Measurements from ENCODE around the gene DYSF.

Gene DYSF

DNA sequence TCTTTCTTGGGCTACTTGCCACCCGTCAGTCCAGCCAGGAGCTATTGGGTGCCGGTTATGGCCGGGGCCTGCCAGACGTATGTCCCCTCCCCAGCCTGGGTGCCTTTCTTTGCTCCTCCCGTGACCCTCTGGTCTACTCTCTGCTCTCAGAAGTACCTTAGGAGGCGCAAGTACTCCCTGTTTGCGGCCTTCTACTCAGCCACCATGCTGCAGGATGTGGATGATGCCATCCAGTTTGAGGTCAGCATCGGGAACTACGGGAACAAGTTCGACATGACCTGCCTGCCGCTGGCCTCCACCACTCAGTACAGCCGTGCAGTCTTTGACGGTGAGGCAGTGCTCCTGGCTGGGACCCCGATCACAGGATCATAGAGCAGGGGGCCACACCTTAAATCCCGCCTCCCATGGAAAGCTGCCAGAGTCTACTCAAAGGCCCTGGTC is 99.5 kb downstream of the DYSF start:
- DNase-seq (ENCODE audit: low read depth), result no peak

DNA sequence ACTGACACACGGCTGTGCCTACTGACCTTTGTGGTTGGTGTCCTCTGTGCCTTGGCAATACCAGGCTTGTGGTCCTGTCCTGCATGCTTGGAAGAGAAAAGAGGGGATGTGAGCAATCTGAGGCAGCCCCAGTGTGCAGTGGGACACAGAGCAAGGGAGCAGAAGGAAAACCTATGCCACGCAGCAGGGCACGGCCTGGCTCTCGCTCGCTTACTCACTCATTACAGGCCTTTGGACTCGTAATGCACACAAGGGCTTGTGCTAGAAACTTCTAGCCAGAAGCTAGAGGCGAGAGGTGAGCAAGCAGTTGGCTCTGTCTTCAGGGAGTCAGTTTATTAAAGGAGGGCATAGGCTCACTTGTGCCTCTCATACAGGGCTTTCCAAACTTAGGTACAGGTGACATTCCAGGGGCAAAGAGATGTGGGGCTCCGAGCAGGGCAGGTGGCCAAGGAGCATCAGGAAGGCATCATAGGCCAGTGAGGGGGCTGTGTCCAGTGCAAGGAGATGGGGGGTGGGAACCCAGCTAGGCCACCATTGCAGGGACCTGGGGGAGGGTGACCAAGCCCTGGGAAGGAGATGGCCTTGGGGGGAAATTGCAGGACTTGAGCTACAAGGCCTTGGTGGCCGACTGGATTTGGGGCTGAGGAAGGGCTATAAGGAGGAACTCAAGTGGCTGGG is 100.8 kb downstream of the DYSF start:
- DNase-seq (ENCODE audit: low read depth), result no peak

DNA sequence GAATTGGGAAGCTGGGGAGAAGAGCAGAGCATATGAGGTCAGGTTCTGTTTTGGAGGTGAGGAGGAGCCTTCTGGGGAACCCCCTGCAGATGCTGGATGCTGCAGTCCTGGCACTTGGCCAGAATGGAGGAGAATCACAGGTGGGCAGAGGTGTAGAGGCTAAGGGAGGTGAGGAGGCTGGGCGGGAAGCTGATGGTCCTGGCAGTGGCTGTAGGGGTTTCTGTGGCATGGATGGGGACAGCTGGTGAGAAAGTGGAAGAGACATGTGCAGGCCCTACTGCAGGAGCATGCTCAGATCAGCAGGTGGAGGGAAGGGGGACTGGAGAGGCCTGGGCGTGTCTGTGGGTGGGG is 101.3 kb downstream of the DYSF start:
- no peak for DNase-seq (ENCODE audit: low read depth)

DNA sequence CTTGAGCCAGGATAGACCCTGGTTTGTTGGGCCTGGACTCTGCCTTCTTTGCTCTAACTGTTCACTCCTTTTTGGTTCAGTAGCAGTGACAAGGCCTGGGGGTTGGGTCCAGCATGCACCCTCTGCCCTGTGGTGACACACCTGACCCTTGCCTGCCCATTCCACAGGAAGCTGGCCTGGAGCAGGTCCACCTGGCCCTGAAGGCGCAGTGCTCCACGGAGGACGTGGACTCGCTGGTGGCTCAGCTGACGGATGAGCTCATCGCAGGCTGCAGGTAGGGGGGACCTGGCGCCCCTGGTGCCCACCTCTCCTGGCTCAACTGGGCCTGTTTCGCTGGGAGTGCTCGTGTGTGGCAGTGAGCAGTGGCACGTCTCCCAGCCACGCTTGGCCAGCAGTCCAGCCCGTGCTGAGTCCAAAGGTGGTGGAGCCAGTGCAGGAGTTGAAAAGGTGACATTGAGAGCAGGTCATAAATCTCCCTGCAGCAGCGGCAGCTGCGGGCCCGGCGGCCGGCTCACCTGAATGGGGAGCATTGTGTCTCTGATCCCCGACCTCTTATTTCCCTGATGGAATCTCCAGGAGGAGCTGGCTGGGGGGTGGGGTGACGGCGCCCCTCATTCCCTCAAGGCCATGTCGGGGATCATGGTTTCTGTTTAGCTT is 102.6 kb downstream of the DYSF start:
- DNase-seq (ENCODE audit: low read depth), result no peak

DNA sequence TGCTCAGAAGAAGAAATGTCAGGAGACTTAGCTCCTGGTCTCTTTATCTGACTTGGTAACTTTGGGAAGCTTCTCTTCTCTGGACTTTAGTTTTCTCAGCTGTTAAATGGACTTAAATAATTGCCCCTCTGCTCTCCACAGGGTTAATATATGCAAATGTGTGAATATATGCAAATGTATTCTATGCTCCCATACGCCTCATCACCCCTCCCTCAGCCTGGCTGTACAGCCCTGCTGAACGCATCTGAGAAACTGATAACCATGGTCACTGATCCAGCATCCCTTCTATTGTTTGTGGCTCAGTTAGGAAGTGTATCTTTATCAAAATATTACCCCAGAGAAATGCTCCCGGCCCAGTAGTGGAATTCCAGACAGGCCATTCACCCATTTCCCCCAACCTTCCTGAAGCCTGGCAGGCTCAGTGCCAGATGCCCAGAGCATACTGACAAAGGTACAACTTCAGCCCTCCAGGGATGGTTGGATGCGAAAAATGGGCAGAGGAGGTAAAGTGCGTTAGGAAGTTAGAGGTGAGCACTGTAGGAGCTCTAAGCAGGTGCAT is 103.4 kb downstream of the DYSF start:
- DNase-seq (ENCODE audit: low read depth), result no peak

DNA sequence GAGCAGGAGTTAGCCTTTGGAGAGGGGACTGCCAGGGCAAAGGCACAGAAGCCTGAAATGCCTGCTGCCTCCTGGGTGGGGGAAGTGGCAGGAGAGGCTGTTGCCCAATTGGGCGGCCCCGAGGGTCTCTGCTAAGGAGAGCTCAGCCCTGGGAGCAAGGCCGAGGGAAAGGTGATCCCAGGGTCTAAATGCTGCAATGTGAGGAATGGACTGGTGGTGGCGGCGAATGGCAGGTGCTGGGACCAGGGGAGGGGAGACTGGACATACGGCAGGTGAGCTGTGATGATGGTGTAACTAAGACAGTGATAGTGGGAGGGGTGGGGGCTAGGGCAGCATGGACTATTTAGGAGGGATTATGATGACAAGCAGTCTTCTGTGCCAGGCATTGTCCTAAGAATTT is 104.0 kb downstream of the DYSF start:
- no peak for DNase-seq (ENCODE audit: low read depth)

DNA sequence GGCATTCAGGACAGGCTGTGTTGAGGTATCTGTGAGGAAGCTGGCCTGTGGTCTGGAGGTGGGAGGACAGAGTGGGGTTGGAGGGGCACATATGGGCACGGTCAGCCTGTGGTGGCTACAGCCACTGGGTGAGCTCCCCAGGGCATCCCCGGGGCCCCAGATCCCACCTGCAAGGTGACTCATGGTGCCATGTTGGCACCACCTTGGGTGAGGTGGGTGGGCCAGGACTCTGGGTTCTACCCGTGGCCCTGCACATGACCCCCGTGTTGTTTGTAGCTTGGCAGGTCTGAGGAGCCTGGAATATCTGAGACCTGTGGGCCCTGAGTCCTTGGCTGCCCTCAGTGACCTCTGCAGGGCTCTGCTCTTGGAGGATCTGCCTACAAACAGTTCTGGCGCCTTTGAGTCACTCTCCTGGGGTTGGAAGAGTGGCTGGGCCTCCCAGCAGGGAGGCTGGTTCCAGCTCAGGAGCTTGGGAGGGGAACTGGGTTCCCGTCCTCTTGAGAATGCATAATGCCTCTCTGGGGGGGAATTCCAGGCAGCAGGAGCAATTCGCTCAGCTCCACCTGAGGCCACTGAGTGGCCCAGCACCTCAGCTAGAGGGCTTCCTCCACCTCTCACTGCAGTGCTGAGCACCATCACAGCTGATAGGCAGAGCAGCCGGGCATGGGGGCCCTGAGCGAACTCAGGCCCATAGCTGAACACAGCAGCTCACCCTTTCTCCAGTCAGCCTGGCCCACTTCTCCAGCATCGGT is 105.1 kb downstream of the DYSF start:
- no peak for DNase-seq (ENCODE audit: low read depth)

DNA sequence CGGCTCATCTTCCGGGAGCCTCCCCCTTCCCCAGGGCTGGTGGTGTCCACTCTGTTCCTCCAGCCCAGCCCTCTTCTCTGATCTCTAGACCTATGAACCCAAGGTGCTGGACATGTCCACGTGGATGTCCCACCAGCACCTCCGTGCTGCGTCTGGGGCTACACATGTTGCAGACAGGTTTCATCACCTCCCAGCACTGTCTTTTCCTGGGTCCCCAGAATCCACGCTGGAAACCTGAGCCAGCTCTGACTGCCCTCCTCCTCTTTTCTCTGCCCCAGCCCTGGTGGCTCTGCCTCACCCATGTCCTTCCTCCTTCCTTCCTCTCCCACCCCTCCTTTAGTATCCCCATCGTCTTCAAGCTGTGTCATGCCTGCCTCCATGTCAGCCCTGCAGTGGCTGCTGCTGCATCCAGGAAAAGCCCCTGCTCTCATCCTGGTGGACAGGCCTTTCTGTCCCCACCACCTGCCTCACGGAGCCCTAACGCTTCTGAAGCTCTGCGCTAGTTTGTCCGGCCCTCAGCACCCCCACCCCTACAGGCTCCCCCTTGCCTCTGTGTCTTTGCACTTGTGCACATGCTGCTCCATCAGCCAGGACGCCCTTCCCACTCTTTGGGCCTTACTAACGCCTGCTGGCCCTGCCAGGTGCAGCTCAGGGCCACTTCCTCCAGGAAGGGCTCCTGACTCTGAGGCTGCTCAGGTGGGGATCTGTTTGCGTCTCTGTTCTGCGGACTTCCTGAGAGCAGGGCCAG is 105.9 kb downstream of the DYSF start:
- DNase-seq (ENCODE audit: low read depth), result no peak

DNA sequence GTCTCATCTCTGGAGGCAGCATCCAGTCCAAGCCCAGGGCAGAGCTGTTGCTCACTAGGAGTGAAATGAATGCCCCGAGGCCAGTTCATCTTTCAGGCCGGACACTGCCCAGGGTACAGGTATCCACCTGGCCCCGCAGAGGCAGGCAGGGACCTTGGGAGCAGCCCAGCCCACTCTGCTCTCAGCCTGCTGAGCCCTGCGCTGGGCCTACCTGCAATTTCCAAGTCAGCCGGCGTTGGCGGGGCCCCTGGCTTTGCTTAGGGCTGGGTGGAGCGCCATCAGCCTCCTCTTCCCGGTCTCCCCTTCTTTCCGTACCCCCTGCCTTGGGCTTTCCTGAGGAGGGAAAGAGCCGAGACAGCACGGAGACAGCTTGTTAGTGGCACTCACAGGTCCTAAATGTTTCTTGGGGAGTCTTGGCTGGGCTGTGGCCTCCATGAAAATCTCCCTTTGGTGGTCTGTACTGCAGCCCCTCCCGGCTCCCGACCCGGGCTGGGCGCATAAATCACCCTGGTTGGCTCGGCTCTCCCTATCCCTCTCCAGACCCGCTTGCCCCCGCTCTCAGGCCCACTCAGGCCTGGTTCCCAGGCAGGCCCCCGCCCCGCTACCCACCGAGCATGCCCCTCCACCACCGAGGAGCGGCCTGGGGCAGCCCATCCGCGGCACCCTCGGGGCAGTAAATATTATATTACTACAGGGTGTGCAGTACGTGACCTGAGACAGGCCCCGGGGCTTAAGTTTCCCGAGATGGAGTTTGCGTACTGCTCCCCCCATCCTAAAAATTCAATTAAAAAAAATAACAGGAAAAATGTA is 106.7 kb downstream of the DYSF start:
- DNase-seq (ENCODE audit: low read depth), result no peak

DNA sequence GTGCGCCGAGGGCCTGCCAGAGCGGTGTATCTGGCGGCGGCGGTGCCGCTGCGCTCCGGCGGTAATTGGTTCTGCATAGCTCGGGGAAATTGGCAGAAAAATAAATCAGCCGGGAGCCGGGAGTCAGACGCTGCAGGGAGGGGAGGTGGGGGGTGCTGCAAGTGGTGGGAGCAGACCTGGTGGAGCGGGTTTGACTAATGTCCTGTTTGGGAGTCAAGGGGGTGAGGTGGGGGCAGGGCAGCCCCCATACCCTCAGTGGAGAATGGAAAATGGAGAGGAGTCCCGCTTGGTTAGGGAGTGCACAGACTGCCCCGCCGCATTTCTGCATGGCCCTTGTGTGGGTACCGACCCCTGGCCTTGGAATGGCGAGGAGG is 107.3 kb downstream of the DYSF start:
- DNase-seq (ENCODE audit: low read depth), result no peak

DNA sequence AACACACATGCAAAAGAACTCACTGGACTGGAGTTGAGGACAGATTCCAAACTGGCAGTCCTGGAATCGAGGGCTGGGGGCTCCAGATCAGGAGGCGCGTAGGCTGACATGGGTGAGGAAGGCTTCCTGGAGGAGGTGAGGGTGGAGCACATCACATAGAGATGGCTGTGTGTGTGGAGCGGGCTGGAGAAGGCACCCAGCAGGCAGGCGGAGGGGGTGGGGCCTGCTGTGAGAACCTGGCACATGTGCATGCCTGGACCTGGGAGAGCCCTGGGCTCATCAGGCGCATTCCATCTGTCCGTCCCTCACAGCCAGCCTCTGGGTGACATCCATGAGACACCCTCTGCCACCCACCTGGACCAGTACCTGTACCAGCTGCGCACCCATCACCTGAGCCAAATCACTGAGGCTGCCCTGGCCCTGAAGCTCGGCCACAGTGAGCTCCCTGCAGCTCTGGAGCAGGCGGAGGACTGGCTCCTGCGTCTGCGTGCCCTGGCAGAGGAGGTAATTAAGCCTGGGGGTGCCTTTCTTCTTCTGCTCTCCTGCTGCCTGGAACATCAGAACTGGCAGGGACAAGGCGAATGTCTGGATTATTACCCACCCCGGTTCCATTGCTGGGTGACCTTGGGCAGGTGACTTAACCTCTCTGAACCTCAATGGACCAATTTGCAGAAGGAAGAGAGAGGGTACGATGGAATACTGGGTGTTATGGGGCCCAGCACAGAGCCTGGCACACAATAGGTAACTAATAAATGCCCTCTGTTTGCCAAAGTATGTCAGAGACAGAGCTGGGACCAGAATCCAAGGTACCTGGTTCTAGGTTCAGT is 108.3 kb downstream of the DYSF start:
- DNase-seq (ENCODE audit: low read depth), result no peak

DNA sequence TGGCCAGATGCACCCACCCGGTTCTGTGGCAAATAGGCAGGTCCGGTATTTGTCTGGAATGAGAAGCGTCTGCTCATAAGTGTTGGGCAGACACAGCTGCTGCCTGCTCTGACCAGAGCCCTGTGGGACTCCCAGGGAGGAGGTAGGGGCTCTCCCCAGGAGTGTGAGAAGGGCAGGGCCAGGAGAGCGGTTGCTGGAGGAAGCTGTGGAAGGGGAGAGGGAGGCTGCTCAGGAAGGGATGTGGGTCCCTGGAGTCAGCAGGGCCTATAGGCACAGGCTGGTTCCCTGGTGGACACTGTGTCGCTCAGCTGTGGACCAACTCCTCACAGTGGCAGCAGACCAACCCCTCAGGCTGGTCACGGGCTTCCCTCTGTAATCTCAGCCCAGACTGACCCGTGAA is 109.2 kb downstream of the DYSF start:
- DNase-seq (ENCODE audit: low read depth), result no peak

DNA sequence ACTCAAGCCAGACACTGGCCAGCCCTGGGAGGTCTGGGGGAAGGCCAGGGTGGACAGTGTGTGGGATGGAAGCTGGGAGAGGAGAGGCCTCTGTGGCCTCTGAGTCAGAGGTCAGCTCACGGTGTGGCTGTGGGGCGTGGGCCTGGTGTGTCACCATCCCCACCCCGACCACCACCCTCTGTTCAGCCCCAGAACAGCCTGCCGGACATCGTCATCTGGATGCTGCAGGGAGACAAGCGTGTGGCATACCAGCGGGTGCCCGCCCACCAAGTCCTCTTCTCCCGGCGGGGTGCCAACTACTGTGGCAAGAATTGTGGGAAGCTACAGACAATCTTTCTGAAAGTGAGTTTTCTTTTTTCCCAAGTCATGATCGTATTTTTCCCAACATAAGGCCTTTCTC is 110.5 kb downstream of the DYSF start:
- DNase-seq (ENCODE audit: low read depth), result no peak

DNA sequence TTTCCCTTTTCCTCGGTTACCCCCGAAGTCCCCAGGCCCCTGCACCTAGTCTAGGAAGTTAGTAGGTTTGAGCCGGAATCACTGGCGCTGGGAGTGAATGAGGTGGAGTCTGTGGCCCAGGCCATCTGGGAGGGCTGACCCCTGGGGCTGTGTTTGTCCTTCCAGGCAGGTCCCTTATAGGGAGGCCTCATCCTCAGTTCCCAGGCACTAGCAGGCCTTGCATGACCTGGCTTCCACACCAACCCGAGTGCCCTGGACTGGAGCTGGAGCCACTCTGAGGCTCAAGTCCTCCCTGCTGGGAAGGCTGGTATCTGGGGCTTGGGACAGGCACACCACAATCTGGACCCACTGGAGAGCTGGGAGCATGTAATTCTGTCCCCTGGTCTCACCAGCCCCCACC is 111.0 kb downstream of the DYSF start:
- DNase-seq (ENCODE audit: low read depth), result no peak

DNA sequence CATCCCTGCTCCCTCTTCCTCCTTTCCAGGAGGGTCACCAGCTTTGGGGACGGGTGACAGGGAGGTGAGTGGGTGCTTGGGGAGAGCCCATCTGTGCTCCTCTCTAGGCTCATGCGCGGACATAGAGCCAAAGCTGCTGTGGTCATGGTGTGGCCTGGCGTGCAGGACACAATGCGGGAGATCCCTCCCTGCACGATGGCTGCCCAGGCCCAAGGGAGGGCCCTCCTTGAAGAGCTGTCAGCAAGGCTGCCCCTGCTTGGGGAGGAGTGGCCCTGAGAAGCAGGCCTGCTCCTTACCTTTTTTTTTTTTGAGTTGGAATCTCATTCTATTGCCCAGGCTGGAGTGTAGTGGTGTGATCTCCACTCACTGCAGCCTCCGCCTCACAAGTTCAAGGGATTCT is 111.4 kb downstream of the DYSF start:
- DNase-seq (ENCODE audit: low read depth), result no peak

DNA sequence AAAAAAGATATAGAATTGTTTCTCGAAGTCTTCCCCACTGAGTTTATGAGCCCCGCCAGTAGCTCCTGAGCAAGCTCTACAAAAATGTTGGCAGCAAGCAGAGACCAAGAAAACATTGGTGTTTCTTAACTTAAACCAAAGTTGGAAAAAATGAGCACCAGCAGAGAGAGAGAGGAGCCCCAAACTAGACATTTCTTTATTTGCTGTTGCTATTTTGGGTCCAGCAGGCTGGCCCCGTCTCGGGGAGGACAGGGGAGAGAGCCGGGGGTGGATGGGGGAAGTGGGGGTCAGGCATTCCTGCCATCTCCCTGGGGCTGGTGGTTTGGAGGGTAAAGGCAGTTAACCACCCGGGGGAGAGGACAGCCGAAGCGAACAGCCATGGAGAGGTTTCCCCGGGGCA is 113.0 kb downstream of the DYSF start:
- no peak for DNase-seq (ENCODE audit: low read depth)

DNA sequence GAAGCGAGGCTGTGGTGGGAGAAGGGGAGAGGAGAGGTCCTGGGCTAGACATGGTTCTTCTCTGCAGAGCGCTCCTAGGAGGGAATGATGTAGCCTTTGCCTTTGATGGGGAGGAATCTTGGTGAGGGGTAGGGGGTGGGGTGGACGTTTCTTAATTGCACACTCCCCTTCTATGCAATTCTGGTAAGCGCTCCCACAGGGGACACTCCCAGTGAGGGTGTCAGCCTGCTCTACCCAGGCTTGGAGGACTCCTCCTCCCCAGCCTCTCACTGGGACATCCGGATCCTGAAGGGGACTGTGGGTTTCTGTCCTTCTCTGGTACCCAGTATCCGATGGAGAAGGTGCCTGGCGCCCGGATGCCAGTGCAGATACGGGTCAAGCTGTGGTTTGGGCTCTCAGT is 114.3 kb downstream of the DYSF start:
- no peak for DNase-seq (ENCODE audit: low read depth)

DNA sequence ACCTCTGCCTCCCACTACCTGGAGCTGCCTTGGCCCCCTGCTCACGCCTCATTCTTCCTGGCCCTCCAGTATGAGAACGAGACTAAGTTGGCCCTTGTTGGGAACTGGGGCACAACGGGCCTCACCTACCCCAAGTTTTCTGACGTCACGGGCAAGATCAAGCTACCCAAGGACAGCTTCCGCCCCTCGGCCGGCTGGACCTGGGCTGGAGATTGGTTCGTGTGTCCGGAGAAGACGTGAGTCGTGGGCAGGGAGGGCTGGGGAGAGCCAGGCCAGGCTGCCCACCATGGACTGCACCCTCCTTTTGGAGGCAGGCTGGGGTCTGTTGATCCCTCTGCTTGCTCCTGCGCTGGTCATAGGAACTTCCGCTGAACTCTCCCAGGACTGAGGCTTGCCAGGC is 114.7 kb downstream of the DYSF start:
- no peak for DNase-seq (ENCODE audit: low read depth)

DNA sequence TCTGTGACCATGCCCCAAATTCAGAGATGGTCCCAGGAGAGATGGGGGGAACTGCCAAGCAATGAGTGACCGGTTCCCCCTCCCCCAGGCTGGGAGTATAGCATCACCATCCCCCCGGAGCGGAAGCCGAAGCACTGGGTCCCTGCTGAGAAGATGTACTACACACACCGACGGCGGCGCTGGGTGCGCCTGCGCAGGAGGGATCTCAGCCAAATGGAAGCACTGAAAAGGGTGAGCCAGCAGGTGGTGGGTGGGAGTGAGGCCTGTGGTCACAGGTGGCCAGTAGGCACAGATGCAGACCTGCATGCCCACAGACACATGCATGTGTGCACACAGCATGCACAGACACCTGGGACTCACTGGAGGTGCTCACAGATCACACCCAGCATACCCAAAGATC is 117.2 kb downstream of the DYSF start:
- no peak for DNase-seq (ENCODE audit: low read depth)

DNA sequence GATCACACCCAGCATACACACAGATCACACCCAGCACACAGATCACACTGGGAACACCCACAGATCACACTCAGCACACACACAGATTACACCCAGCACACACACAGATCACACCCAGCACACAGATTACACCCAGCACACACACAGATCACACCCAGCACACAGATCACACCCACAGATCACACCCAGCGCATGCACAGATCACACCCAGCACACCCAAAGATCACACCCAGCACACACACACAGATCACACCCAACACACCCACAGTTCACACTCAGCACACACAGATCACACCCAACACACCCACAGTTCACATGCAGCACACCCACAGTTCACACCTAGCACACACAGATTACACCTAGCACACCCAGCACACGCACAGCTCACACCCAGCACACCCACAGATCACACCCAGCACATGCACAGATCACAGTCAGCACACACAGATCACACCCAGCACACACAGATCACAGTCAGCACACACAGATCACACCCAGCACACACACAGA is 117.6 kb downstream of the DYSF start:
- no peak for DNase-seq (ENCODE audit: low read depth)

Data from T follicular helper cell (primary cell).